ENCODE data around the gene CAMK2G. TPM values are rescaled to one million over a fixed set of nuclear protein-coding genes. Genes with fewer than 3 reads are reported as not detected.

CAMK2G gene
- total RNA-seq, 4 donors from 2014 or later = 34.7 to 159 (median 110) TPM

DNA sequence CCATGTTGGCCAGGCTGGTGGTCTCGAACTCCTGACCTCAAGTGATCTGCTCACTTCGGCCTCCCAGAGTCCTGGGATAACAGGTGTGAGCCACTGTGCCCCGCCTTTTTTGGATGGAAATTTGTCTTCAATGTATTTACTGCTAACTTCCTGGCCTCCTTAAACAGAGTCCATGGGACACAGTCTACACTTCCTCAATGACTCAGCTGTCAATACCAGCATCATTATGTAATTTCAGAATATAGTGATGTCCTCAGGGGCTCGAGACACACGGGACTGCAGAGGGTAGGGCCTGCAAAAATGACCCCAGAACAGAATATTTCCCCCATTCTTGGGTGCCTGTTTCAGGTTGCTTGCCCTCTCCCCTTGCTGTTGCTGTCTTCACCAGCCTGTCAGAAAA, 31.1 kb downstream of the CAMK2G start:
- H3K36me3 ChIP-seq = peaks cover 0 to 97% (median 0%) of the 10 kb centered on the region in 3 donors
- no peak for DNase-seq
- TF ChIP-seq POLR2A (IDR thresholded peaks at IDR 0.05) = no peak
- TF ChIP-seq, protein P1, sequence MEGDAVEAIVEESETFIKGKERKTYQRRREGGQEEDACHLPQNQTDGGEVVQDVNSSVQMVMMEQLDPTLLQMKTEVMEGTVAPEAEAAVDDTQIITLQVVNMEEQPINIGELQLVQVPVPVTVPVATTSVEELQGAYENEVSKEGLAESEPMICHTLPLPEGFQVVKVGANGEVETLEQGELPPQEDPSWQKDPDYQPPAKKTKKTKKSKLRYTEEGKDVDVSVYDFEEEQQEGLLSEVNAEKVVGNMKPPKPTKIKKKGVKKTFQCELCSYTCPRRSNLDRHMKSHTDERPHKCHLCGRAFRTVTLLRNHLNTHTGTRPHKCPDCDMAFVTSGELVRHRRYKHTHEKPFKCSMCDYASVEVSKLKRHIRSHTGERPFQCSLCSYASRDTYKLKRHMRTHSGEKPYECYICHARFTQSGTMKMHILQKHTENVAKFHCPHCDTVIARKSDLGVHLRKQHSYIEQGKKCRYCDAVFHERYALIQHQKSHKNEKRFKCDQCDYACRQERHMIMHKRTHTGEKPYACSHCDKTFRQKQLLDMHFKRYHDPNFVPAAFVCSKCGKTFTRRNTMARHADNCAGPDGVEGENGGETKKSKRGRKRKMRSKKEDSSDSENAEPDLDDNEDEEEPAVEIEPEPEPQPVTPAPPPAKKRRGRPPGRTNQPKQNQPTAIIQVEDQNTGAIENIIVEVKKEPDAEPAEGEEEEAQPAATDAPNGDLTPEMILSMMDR (IDR thresholded peaks at IDR 0.05) = no peak

DNA sequence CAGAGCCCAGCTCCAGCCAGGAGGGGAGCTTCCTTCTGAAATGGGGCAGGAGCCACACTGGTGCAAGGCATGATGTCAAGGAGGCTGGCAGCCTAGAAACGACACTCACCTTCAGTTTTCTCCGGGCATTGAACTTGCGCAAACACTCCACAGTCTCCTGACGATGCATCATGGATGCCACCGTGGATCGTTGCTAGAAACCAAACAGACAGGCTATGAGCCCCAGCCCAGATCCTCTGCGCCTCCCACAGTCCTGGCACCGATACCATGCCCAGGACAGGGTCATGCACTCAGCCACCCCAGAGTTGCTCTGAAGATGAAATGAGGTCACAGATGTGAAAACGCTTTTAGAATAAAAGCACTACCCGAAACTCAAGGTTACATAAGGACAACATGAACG, 32.0 kb downstream of the CAMK2G start:
- Histone ChIP-seq H3K27me3 (no peaks in the 10 kb centered on the region), H3K27ac (no peak overlapping the region), H3K36me3 (peaks cover 0 to 97% (median 0%) of the 10 kb centered on the region in 3 donors), H3K4me1 (no peaks in the 10 kb centered on the region), H3K9me3 (no peaks in the 10 kb centered on the region), H3K4me3 (no peak overlapping the region)
- peak in 1 of 3 donors; percentile 23 for DNase-seq
- TF ChIP-seq, protein P1 (IDR thresholded peaks at IDR 0.05) = no peak
- no peak for TF ChIP-seq POLR2A (IDR thresholded peaks at IDR 0.05)

More for the DNA sequence above, 31.1 kb downstream of the CAMK2G start:
- H3K27ac ChIP-seq = no peak overlapping the region
- no peak overlapping the region for H3K4me3 ChIP-seq
- no peaks in the 10 kb centered on the region for H3K27me3 ChIP-seq
- H3K4me1 ChIP-seq = no peaks in the 10 kb centered on the region
- H3K9me3 ChIP-seq = no peaks in the 10 kb centered on the region

DNA sequence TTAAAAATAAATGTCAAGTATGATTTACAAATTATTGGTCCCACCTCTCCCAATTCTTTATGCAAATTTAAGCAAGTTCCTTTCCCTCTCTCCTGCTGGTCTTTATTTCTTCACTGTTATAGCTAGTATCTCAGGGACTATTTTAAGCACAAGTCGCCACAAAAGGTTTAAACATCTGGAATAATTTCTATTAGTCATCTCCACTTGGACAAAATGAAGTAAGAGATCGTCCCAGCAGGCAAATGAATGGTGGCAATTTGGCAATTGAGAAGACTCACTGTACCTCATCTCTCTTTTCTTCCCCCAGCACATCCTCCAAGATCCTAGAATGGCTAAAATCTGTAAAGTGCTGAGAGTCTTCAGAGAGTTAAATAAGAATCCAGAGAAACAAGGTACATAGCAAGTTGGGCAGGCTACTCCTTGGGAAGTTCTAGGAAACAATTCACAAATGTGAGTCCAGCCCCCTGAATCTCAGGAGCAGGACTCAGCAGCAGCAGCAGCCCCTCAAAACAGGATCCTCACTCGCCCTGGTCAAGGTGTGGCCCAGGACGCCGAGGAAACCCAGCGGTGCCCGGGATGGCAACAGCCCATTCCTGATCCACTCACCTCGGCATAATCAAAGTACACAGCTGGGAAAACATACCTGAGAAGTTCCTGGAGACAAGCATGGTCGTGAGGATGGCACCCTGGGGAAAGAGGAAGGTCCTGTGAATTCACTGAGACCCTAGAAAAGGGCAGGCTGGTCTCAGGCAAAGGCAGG, 32.6 kb downstream of the CAMK2G start:
- no peaks in the 10 kb centered on the region for H3K4me1 ChIP-seq
- H3K27ac ChIP-seq = no peak overlapping the region
- peak in 1 of 3 donors; percentile 23 for DNase-seq
- H3K4me3 ChIP-seq = no peak overlapping the region
- no peaks in the 10 kb centered on the region for H3K9me3 ChIP-seq
- H3K27me3 ChIP-seq = no peaks in the 10 kb centered on the region
- H3K36me3 ChIP-seq = peaks cover 0 to 97% (median 0%) of the 10 kb centered on the region in 3 donors
- TF ChIP-seq, protein P1 (IDR thresholded peaks at IDR 0.05) = no peak
- no peak for TF ChIP-seq POLR2A (IDR thresholded peaks at IDR 0.05)

DNA sequence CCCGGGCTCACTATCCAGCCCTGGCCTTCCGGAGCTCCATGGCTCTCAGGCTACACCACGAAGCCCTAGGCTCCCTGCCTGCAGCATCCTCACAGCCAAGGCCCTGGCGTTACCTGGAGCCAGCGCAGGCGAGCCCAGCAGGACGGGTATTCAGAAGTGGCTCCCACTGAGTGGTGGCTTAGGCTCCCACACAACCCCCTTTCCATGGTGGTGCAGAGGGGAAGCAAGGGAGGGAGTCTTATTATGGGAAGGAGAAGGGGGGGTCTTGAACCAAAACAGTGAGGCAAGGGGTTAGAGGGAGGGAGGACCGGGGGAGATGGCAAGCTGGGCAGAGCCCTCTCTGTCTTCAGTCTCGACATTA, 33.3 kb downstream of the CAMK2G start:
- Histone ChIP-seq H3K27ac (no peak overlapping the region), H3K27me3 (no peaks in the 10 kb centered on the region), H3K9me3 (no peaks in the 10 kb centered on the region), H3K4me1 (no peaks in the 10 kb centered on the region), H3K4me3 (no peak overlapping the region), H3K36me3 (peaks cover 0 to 97% (median 0%) of the 10 kb centered on the region in 3 donors)
- TF ChIP-seq, protein P1 (IDR thresholded peaks at IDR 0.05) = no peak
- TF ChIP-seq POLR2A (IDR thresholded peaks at IDR 0.05) = no peak
- DNase-seq = no peak

DNA sequence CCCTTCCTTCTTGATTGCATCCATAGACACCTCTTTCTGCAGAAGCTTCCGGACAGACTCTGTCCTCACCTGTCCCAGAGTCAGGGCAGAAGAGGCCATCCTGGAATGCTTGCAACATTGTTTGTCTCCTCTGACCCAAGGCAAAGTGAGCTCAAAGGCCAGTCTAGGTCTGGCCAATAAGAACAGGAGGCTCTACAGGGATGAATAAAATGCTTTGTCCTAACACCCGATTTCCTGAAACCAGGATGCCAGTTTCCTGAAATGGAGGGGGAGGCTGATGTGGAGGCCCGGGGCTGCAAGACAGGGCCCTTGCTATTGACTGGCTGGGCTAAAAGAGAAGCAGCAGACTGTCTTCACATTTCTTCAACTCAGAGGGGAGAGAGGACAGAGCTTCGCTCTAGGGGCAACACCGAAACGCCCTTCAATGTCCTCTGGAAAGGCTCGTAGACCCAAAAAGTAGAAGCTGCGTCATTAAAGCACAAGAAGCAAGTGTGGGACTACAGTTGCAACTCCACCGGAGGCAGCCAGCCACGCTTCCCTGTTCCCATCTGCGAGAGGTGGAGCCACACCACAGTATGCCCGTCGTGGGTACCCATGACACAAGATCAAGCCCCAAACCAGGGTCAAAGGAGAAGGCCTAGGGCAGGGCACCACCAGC, 33.8 kb downstream of the CAMK2G start:
- Histone ChIP-seq H3K27ac (no peak overlapping the region), H3K36me3 (peaks cover 0 to 98% (median 0%) of the 10 kb centered on the region in 3 donors)

More for the DNA sequence above, 33.8 kb downstream of the CAMK2G start:
- no peak for TF ChIP-seq POLR2A (IDR thresholded peaks at IDR 0.05)
- TF ChIP-seq, protein P1 (IDR thresholded peaks at IDR 0.05) = no peak
- H3K4me1 ChIP-seq = no peaks in the 10 kb centered on the region
- H3K27me3 ChIP-seq = no peaks in the 10 kb centered on the region
- no peak overlapping the region for H3K4me3 ChIP-seq
- H3K9me3 ChIP-seq = no peaks in the 10 kb centered on the region
- peak in 1 of 3 donors; percentile 37 for DNase-seq

Measured in Peyer's patch (tissue), 4 donors.